Body of pancreas (tissue), 4 donors: ENCODE measurements around the gene CDC16. TPM values are rescaled to one million over a fixed set of nuclear protein-coding genes. Genes with fewer than 3 reads are reported as not detected.
A peak's percentile ranks its signal among the peaks of the same experiment; 100 is the strongest.

ENCODE experiments used
- ATAC-seq: fragments of 150-250 bp; one replicate; pipeline ENCODE4 v1.9.1; 2016
- DNase-seq, 4 donors: peaks; one replicate each; pipeline ENCODE4 v3.0.0-alpha.2; 2019
- H3K27ac ChIP-seq, 4 donors: fragments of 200-600 bp; sonication (generic); 1 replicate in 3 of 4; 2 replicates in 1 of 4; pipeline versions ENCODE4 v1.5.1 to v1.6.1; 2016 to 2019; ENCODE audit warnings: mild to moderate bottlenecking in 1 of 4, mixed read lengths in 1 of 4, moderate library complexity in 1 of 4
- H3K27me3 ChIP-seq, 2 donors: fragments of 200-600 bp; sonication (generic); one replicate each; pipeline ENCODE4 v1.6.0; 2016; ENCODE audit warnings: mild to moderate bottlenecking in 1 of 2
- H3K36me3 ChIP-seq, 2 donors: fragments of 200-600 bp; sonication (generic); replicated peaks in 1 of 2; 2 replicates each; pipeline ENCODE4 v1.5.1; 2016; ENCODE audit warnings: low read depth in 2 of 2; ENCODE audit not compliant: insufficient read depth in 1 of 2
- H3K4me1 ChIP-seq: fragments of 200-600 bp; sonication (generic); one replicate; pipeline ENCODE4 v1.6.0; 2016
- H3K4me3 ChIP-seq, 2 donors: fragments of 200-600 bp; sonication (generic); 1 replicate in 1 of 2; 2 replicates in 1 of 2; pipeline ENCODE4 v1.5.1; 2016 to 2019
- H3K9me3 ChIP-seq, 3 donors: fragments of 200-600 bp; sonication (generic); 1 replicate in 2 of 3; 2 replicates in 1 of 3; pipeline ENCODE4 v1.5.1; 2016
- POLR2A ChIP-seq, 3 donors: fragments of 450-650 bp; IDR thresholded peaks; one replicate each; pipeline ENCODE4 v1.6.1; 2016; ENCODE audit warnings: antibody characterized with exemption in 3 of 3, mild to moderate bottlenecking in 2 of 3
- WGBS, 2 donors: methylation state at CpG; one replicate each; pipeline ENCODE4 v1.1.5; 2017; 5-methylcytosine and 5-hydroxymethylcytosine counted together
- intact Hi-C: fragments of 100-400 bp; cut with DNase I; formaldehyde crosslinking; loops from one replicate; pipeline ENCODE4 v1.15.1; 2023
- total RNA-seq, 2 donors: library from RNA; depleted of rRNA; stranded (reverse); fragments of >200 nt; gene quantifications; one replicate each; pipeline ENCODE4 v1.1.0, GENCODE V29; 2016
- TF ChIP-seq, protein P1 (sequence below), 7 experiments: fragments of 450-650 bp in 4 of 7; fragments of 200-600 bp in 3 of 7; sonication (generic) in 3 of 7; IDR thresholded peaks; one replicate each; pipeline ENCODE4 v1.5.1; 2016 to 2019; ENCODE audit warnings: antibody characterized with exemption in 7 of 7

CDC16 gene
- total RNA-seq, 2 donors from 2014 or later, result 46.7 to 63.9 TPM

DNA sequence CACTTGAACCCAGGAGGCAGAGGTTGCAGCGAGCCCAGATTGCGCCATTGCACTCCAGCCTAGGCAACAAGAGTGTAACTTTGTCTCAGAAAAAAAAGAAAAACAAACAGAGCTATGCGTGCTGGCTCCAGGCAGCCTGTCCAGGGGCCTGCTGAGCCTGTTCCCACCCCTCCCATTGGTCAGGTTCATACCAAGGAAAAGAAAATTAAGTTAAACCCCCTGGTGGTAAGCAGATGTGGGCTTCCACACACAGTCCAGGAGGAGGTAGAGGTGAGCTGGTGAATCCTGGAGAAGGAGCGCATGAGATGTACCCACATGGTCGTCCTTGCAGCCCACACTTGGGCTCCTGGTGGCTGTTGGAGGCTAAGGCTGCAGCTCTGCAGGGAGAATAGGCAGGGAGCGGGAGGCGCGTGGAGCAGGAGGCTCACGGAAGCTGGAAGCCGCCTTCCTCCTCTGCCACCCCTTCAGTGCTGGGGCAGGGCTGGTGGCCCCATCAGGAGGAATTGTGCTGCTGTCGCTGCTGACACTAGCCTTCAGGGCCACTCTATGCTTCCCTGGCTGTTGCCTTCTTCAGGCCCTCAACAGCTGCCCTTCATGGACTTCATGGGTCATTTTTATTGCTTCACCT, 69.1 kb downstream of the CDC16 start:
- Histone ChIP-seq H3K4me1 (peaks cover 19% of the 10 kb centered on the region), H3K36me3 (peaks cover 0 to 17% of the 10 kb centered on the region in 2 donors)
- intact Hi-C loops, result no loop called here

DNA sequence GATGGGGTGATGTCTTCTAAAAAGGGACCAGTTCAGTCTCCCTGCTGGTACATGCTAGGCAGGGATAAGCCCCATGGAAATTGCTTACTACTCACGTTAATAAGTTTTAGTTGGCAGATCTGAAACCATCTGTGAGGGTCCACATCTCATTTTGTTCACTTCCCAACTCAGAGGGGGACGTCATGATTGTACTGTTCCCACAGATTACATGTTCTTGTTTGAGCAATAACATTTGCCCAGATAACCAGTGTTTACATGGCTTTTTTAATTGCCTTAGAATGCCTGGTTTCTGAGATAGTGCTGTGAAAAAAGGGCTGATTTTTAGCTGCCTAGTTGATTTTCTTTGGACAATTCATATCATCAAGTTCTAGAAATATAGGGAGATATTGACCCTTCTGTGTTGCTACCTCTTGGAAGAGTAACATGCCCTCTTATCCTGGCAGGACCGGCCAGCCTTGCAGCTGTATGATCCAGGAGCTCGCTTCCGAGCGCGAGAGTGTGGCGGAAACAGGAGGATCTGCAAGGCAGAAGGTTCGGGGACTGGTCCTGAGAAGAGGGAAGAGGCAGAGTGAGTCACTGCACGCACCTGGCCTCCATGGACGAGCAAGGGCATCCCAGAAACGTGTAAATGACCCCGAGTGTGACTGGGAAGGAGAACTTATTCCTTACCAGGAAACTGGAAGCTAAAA, 69.8 kb downstream of the CDC16 start:
- TF ChIP-seq, protein P1, sequence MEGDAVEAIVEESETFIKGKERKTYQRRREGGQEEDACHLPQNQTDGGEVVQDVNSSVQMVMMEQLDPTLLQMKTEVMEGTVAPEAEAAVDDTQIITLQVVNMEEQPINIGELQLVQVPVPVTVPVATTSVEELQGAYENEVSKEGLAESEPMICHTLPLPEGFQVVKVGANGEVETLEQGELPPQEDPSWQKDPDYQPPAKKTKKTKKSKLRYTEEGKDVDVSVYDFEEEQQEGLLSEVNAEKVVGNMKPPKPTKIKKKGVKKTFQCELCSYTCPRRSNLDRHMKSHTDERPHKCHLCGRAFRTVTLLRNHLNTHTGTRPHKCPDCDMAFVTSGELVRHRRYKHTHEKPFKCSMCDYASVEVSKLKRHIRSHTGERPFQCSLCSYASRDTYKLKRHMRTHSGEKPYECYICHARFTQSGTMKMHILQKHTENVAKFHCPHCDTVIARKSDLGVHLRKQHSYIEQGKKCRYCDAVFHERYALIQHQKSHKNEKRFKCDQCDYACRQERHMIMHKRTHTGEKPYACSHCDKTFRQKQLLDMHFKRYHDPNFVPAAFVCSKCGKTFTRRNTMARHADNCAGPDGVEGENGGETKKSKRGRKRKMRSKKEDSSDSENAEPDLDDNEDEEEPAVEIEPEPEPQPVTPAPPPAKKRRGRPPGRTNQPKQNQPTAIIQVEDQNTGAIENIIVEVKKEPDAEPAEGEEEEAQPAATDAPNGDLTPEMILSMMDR (IDR thresholded peaks at IDR 0.05), result no peak
- no peak for TF ChIP-seq POLR2A (IDR thresholded peaks at IDR 0.05)
- Histone ChIP-seq H3K9me3 (no peaks in the 10 kb centered on the region), H3K4me1 (peaks cover 19% of the 10 kb centered on the region), H3K27me3 (no peaks in the 10 kb centered on the region), H3K36me3 (peaks cover 0 to 14% of the 10 kb centered on the region in 2 donors), H3K4me3 (no peak overlapping the region), H3K27ac (peak overlapping the region; percentile 11 to 79 (median 50))
- intact Hi-C loops, result no loop called here
- DNase-seq, result peak; percentile 27 to 65 (median 42)
- ATAC-seq, result peak; percentile 85
- WGBS, 2 donors, result 53 to 60% methylated on average over 13 of the region's 13 CpGs

More for the DNA sequence above, 69.1 kb downstream of the CDC16 start:
- Histone ChIP-seq H3K27ac (peak overlapping the region; percentile 11 to 79 (median 50)), H3K27me3 (no peaks in the 10 kb centered on the region), H3K9me3 (no peaks in the 10 kb centered on the region), H3K4me3 (no peak overlapping the region)
- TF ChIP-seq, protein P1 (IDR thresholded peaks at IDR 0.05), result peak in 1 of 7 experiments; percentile 22
- no peak for TF ChIP-seq POLR2A (IDR thresholded peaks at IDR 0.05)
- DNase-seq, result peak in 2 of 4 donors; percentile 18 to 62
- 57 to 77% methylated on average over 7 to 11 of the region's 11 CpGs for WGBS, 2 donors
- ATAC-seq, result peak; percentile 42

DNA sequence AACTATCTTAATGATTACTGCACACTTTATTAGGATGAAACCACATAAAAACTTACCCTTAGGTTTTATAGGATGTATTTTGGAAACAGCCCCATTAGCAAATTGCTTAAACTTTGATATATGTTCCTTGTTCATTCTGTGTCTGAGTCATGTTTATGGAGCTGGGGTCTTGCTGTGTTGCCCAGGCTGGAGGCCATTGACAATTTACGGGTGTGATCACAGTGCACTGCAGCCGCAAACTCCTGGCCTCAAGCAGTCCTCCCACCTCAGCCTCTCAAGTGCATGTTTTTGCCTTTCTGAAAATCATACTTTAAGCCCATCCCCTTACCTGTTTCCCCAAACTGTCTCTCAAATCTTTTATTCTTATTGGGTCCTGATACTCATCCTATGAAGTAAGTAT, 74.4 kb downstream of the CDC16 start:
- no peaks in the 10 kb centered on the region for H3K27me3 ChIP-seq
- ATAC-seq (no peak), DNase-seq (no peak)
- no peak for TF ChIP-seq POLR2A (IDR thresholded peaks at IDR 0.05)
- TF ChIP-seq, protein P1 (IDR thresholded peaks at IDR 0.05), result no peak
- peaks cover 15% of the 10 kb centered on the region for H3K4me1 ChIP-seq
- intact Hi-C loops, result no loop called here
- no peak overlapping the region for H3K4me3 ChIP-seq
- H3K27ac ChIP-seq, result no peak overlapping the region
- WGBS, 2 donors, result 93 to 95% methylated on average over 2 of the region's 2 CpGs
- H3K36me3 ChIP-seq, result peaks cover 0 to 2% of the 10 kb centered on the region in 2 donors
- no peaks in the 10 kb centered on the region for H3K9me3 ChIP-seq

DNA sequence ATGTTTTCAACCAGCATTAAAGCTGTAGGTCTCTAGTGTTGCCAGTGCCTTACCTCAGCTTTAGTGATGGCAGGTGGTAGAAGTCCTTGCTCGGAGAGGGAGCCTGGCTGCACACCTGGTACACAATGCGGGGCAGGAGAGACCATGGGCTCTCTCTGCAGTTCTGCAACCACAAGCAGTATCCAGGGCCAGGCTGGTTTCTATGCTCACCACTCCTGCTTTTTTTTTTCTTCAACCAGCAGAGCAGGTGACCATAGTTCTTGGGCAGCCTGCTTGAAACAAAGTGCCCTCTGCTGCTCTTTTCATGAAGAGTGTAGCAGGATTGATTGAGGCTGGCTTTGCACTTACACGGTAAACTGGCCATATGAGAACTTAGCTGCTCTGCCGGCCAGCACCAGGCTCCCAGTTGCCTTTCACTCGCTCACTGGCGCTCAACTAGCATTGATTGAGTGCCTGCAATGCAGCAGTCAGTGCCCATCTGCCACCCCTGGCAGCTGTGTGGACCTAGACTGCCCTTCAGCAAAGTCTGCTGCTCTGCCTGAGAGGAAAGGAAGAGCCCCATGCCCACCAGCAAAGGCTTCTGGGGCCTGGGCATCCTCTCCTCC, 75.2 kb downstream of the CDC16 start:
- 75 to 78% methylated on average over 5 to 6 of the region's 6 CpGs for WGBS, 2 donors

More for the DNA sequence above, 75.2 kb downstream of the CDC16 start:
- intact Hi-C loops, result no loop called here
- ATAC-seq (no peak), DNase-seq (no peak)
- Histone ChIP-seq H3K4me3 (no peak overlapping the region), H3K4me1 (peaks cover 10% of the 10 kb centered on the region), H3K27me3 (no peaks in the 10 kb centered on the region), H3K27ac (no peak overlapping the region), H3K9me3 (no peaks in the 10 kb centered on the region), H3K36me3 (peaks cover 0 to 2% of the 10 kb centered on the region in 2 donors)
- no peak for TF ChIP-seq POLR2A (IDR thresholded peaks at IDR 0.05)
- TF ChIP-seq, protein P1 (IDR thresholded peaks at IDR 0.05), result no peak
